GM23338 (cell line): ENCODE data around the gene AKR1C2.

Experiments
- CREB1 ChIP-seq: fragments of 250-450 bp; sonication (Bioruptor Pico); IDR thresholded peaks from 2 replicates; pipeline ENCODE4 v1.5.0; 2020; ENCODE audit warnings: low read depth, mild to moderate bottlenecking, moderate library complexity
- EZH2 ChIP-seq: fragments of 200-600 bp; sonication (generic); IDR thresholded peaks from one replicate; pipeline ENCODE4 v1.8.0; 2017; ENCODE audit warnings: antibody characterized with exemption, mild to moderate bottlenecking, low read depth; ENCODE audit not compliant: unreplicated experiment
- EZH2phosphoT487 ChIP-seq: fragments of 200-600 bp; sonication (generic); IDR thresholded peaks from one replicate; pipeline ENCODE4 v1.8.1; 2018; ENCODE audit warnings: antibody characterized with exemption; ENCODE audit not compliant: unreplicated experiment
- JUNB ChIP-seq: IDR thresholded peaks from one replicate; pipeline ENCODE4 v1.6.1; 2016; ENCODE audit warnings: antibody characterized with exemption; ENCODE audit not compliant: unreplicated experiment
- POLR2AphosphoS5 ChIP-seq: IDR thresholded peaks from 2 replicates; pipeline ENCODE4 v1.6.1; 2016; ENCODE audit warnings: antibody characterized with exemption, low read depth
- ZNF114 ChIP-seq: fragments of 250-450 bp; sonication (Bioruptor Pico); IDR thresholded peaks from 2 replicates; pipeline ENCODE4 v1.5.0; 2020; ENCODE audit warnings: mild to moderate bottlenecking, moderate library complexity
- TF ChIP-seq, protein P1 (sequence below), 2 experiments: fragments of 200-600 bp in 1 of 2; sonication (generic) in 1 of 2; conservative IDR thresholded peaks; 2 replicates each; pipeline versions ENCODE4 v1.5.1 to v1.6.1; 2016 to 2017; ENCODE audit warnings: antibody characterized with exemption in 2 of 2, low read depth in 2 of 2, mild to moderate bottlenecking in 2 of 2, moderate library complexity in 1 of 2

DNA sequence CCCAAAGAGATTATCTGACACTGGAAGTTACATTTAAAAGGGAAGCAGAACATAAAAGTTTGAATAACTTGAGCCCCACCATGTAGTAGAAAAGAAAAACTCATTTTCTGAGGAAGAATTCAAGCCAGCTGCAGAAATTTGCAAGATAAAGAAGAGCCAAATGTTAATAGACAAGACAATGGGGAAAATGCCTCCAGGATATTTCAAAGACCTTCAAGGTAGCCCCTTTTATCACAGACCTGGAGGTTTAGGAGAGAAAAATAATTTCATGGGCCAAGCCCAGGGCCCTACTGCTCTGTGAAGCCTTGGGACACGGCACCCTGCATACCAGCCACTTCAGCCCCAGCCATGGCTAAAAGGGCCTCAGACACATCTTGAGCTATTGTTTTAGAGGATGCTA lies 58.8 kb downstream of the AKR1C2 start:
- TF ChIP-seq, protein P1, sequence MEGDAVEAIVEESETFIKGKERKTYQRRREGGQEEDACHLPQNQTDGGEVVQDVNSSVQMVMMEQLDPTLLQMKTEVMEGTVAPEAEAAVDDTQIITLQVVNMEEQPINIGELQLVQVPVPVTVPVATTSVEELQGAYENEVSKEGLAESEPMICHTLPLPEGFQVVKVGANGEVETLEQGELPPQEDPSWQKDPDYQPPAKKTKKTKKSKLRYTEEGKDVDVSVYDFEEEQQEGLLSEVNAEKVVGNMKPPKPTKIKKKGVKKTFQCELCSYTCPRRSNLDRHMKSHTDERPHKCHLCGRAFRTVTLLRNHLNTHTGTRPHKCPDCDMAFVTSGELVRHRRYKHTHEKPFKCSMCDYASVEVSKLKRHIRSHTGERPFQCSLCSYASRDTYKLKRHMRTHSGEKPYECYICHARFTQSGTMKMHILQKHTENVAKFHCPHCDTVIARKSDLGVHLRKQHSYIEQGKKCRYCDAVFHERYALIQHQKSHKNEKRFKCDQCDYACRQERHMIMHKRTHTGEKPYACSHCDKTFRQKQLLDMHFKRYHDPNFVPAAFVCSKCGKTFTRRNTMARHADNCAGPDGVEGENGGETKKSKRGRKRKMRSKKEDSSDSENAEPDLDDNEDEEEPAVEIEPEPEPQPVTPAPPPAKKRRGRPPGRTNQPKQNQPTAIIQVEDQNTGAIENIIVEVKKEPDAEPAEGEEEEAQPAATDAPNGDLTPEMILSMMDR (conservative IDR thresholded peaks at IDR 0.05; ENCODE audit: low read depth in 2 of 2), result no peak
- TF ChIP-seq EZH2 (no peak), CREB1 (CRISPR knock-in tag) (no peak), EZH2phosphoT487 (no peak), JUNB (no peak), ZNF114 (CRISPR knock-in tag) (no peak), POLR2AphosphoS5 (no peak)
